ENCODE results near the gene SSH2. TPM values are rescaled to one million over a fixed set of nuclear protein-coding genes. Genes with fewer than 3 reads are reported as not detected.

Gene SSH2
- total and polyA plus RNA-seq, 2 experiments from 2014 or later = 8.3 to 18.9 TPM

DNA sequence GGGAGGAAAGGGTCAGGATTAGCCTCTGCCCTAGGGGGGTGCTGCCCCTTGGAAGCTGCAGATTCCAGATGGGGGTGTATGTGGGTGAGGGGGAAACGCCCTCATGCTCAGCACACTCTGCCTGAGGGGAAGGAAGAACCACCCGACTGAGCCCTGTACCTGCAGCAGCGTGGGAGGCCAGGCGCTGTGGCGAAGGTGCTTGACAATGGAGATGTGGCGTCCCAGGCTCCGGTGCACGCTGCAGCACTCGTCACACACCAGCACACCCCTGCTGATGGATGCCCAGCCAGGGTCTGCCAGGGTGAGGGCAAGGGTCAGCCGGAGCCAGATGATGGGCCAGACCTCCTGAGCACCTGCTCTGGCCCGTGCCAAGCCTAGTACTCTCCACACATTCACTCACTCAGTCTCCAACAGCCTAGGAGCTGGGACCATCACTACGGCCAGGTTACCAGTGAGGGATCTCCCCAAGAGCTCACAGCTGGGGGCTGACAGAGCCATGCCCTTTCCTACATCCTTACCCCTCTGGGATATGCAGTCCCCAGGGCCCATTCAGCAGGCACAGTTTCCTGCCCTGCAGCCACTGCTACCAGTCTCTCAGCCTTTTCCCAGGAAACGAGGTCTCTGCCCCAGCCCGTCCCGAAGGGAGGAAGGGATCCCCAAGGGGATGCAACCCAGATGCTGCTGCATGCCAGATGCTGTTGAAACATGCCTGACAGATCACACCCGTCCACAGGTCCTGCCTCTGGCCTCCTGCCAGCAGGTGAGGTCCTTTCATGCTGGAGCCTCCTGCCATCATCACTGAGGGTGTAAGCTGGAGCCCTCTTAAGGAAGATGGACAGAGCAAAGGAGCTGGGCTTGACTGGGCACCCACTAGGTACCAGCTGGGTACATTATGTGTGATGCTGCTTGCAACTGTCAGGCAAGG is 346.4 kb downstream of the SSH2 start:
- no peaks in the 10 kb centered on the region for H3K9me3 ChIP-seq (ENCODE audit: low read depth)
- H3K79me2 ChIP-seq (ENCODE audit: insufficient read depth) = peaks cover 66% of the 10 kb centered on the region
- no peaks in the 10 kb centered on the region for H3F3A ChIP-seq (ENCODE audit: insufficient read depth)
- DNase-seq = no peak
- H3K4me1 ChIP-seq (ENCODE audit: insufficient read depth) = peaks cover 12% of the 10 kb centered on the region
- peaks cover 3% of the 10 kb centered on the region; the same call in 1 of the 2 replicates for H4K20me1 ChIP-seq (ENCODE audit: insufficient read depth)
- no peak overlapping the region for H3K4me3 ChIP-seq
- no peaks in the 10 kb centered on the region; the same call in 1 of the 2 replicates for H3K36me3 ChIP-seq (ENCODE audit: low read depth)
- TF ChIP-seq EZH2 (IDR thresholded peaks at IDR 0.05; ENCODE audit: insufficient read depth, poor library complexity, severe bottlenecking) = no peak
- no peak for TF ChIP-seq EZH2phosphoT487 (IDR thresholded peaks at IDR 0.05; ENCODE audit: insufficient read depth, low read depth)
- no peaks in the 10 kb centered on the region for H3K9me2 ChIP-seq (ENCODE audit: insufficient read depth)
- no peaks in the 10 kb centered on the region for H3K27me3 ChIP-seq (replicated peaks; ENCODE audit: insufficient read depth)
- no peak overlapping the region for H3K4me2 ChIP-seq (ENCODE audit: unreplicated experiment)
- in situ Hi-C loops (cut with MboI) = no loop called here
- H3K9ac ChIP-seq = no peak overlapping the region
- H2AFZ ChIP-seq = no peak overlapping the region
- no peak overlapping the region for H3K27ac ChIP-seq
- 92 to 94% methylated on average over 15 to 16 of the region's 16 CpGs for WGBS, 2 experiments (ENCODE audit: low coverage in 1 of 2, low lambda C conversion rate in 2 of 2, missing lambda C conversion rate in 2 of 2)

GRCh38 chr17:29582772-29583171 is 347.3 kb downstream of the SSH2 start:
- no peak overlapping the region for H3K4me2 ChIP-seq (ENCODE audit: unreplicated experiment)
- WGBS, 2 experiments (ENCODE audit: low coverage in 1 of 2, low lambda C conversion rate in 2 of 2, missing lambda C conversion rate in 2 of 2) = 57 to 64% methylated on average over 13 of the region's 13 CpGs
- H3K36me3 ChIP-seq (ENCODE audit: low read depth) = no peaks in the 10 kb centered on the region; the same call in 1 of the 2 replicates
- peaks cover 58% of the 10 kb centered on the region for H3K79me2 ChIP-seq (ENCODE audit: insufficient read depth)
- H3K9me2 ChIP-seq (ENCODE audit: insufficient read depth) = no peaks in the 10 kb centered on the region
- no peak for DNase-seq
- H2AFZ ChIP-seq = no peak overlapping the region
- no peak overlapping the region for H3K27ac ChIP-seq
- H3K27me3 ChIP-seq (replicated peaks; ENCODE audit: insufficient read depth) = no peaks in the 10 kb centered on the region
- TF ChIP-seq EZH2phosphoT487 (IDR thresholded peaks at IDR 0.05; ENCODE audit: insufficient read depth, low read depth) = no peak
- no peaks in the 10 kb centered on the region for H3F3A ChIP-seq (ENCODE audit: insufficient read depth)
- peaks cover 9% of the 10 kb centered on the region for H3K4me1 ChIP-seq (ENCODE audit: insufficient read depth)
- H4K20me1 ChIP-seq (ENCODE audit: insufficient read depth) = peaks cover 3% of the 10 kb centered on the region; the same call in 1 of the 2 replicates
- no peak overlapping the region for H3K9ac ChIP-seq
- H3K9me3 ChIP-seq (ENCODE audit: low read depth) = no peaks in the 10 kb centered on the region
- in situ Hi-C loops (cut with MboI) = no loop called here
- no peak overlapping the region for H3K4me3 ChIP-seq

- no peak overlapping the region for H2AFZ ChIP-seq
- H4K20me1 ChIP-seq (ENCODE audit: insufficient read depth) = peaks cover 3% of the 10 kb centered on the region; the same call in 1 of the 2 replicates
- no peak overlapping the region for H3K27ac ChIP-seq
- in situ Hi-C loops (cut with MboI) = no loop called here
- TF ChIP-seq EZH2 (IDR thresholded peaks at IDR 0.05; ENCODE audit: insufficient read depth, poor library complexity, severe bottlenecking) (no peak), EZH2phosphoT487 (IDR thresholded peaks at IDR 0.05; ENCODE audit: insufficient read depth, low read depth) (no peak)
- no peak for DNase-seq
- H3K9me2 ChIP-seq (ENCODE audit: insufficient read depth) = no peaks in the 10 kb centered on the region
- H3K4me1 ChIP-seq (ENCODE audit: insufficient read depth) = peaks cover 9% of the 10 kb centered on the region; the same call in 1 of the 2 replicates
- no peaks in the 10 kb centered on the region for H3F3A ChIP-seq (ENCODE audit: insufficient read depth)
- no peaks in the 10 kb centered on the region for H3K9me3 ChIP-seq (ENCODE audit: low read depth)
- H3K27me3 ChIP-seq (replicated peaks; ENCODE audit: insufficient read depth) = no peaks in the 10 kb centered on the region
- H3K36me3 ChIP-seq (ENCODE audit: low read depth) = no peaks in the 10 kb centered on the region; the same call in 1 of the 2 replicates
- WGBS, 2 experiments (ENCODE audit: low coverage in 1 of 2, low lambda C conversion rate in 2 of 2, missing lambda C conversion rate in 2 of 2) = 56 to 58% methylated on average over 10 of the region's 10 CpGs
- peaks cover 54% of the 10 kb centered on the region for H3K79me2 ChIP-seq (ENCODE audit: insufficient read depth)
- H3K4me2 ChIP-seq (ENCODE audit: unreplicated experiment) = no peak overlapping the region
- H3K4me3 ChIP-seq = no peak overlapping the region
- H3K9ac ChIP-seq = no peak overlapping the region
These were observed 347.7 kb downstream of the SSH2 start for GRCh38 chr17:29582254-29582765.

DNA sequence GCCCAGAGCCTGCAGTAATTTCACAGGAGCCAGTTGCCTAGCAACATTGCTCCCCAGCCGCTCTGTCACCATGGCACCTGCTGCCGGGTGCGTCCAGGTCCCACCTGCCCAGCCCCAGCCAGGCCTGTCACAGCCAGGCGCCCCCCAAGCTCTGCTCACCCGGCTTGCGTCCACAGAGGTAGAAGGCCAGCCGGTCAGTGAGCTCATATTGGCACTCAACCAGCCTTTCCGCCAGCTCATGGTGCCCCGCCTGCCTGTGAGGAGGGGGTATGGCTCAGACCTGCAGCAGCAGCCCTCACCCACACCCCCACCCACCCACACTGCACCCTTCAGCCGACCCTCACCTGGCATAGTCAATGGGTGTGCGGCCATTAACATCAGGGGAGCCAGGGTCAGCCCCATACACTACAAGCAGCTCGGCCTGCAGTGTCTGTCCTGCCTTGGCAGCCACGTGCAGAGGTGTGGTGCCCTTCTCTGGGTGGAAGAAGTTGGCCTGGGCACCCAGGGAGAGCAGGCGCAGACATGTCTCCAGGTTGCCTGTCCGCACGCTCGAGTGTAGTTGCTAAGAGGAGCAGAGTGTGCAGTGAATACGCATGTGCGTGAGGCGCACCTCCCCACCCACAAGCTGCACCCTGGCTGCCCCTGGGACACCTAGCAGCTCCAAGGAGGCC is 348.3 kb downstream of the SSH2 start:
- no peak overlapping the region for H3K4me2 ChIP-seq (ENCODE audit: unreplicated experiment)
- no peaks in the 10 kb centered on the region for H3K27me3 ChIP-seq (replicated peaks; ENCODE audit: insufficient read depth)
- H3K9me2 ChIP-seq (ENCODE audit: insufficient read depth) = no peaks in the 10 kb centered on the region
- H2AFZ ChIP-seq = no peak overlapping the region
- no peaks in the 10 kb centered on the region for H3K9me3 ChIP-seq (ENCODE audit: low read depth)
- TF ChIP-seq EZH2phosphoT487 (IDR thresholded peaks at IDR 0.05; ENCODE audit: insufficient read depth, low read depth) (no peak), EZH2 (IDR thresholded peaks at IDR 0.05; ENCODE audit: insufficient read depth, poor library complexity, severe bottlenecking) (no peak)
- H3K27ac ChIP-seq = no peak overlapping the region
- in situ Hi-C loops (cut with MboI) = no loop called here
- peaks cover 48% of the 10 kb centered on the region for H3K79me2 ChIP-seq (ENCODE audit: insufficient read depth)
- no peaks in the 10 kb centered on the region for H3F3A ChIP-seq (ENCODE audit: insufficient read depth)
- no peaks in the 10 kb centered on the region; the same call in 1 of the 2 replicates for H3K36me3 ChIP-seq (ENCODE audit: low read depth)
- H3K4me3 ChIP-seq = no peak overlapping the region
- H3K9ac ChIP-seq = no peak overlapping the region
- peaks cover 9% of the 10 kb centered on the region; the same call in 1 of the 2 replicates for H3K4me1 ChIP-seq (ENCODE audit: insufficient read depth)
- no peak for DNase-seq
- peaks cover 3% of the 10 kb centered on the region; the same call in 1 of the 2 replicates for H4K20me1 ChIP-seq (ENCODE audit: insufficient read depth)
- WGBS, 2 experiments (ENCODE audit: low coverage in 1 of 2, low lambda C conversion rate in 2 of 2, missing lambda C conversion rate in 2 of 2) = 87 to 88% methylated on average over 17 to 18 of the region's 20 CpGs

Data from GM23248 (cell line).